ENCODE measurements around the gene CD244. TPM values are rescaled to one million over a fixed set of nuclear protein-coding genes. Genes with fewer than 3 reads are reported as not detected.
"Not testable (repeated sequence)": the region's sequence is repeated elsewhere in the genome, so short reads cannot be mapped to it uniquely, and the experiment has no call there.

The CD244 gene
- total and polyA plus RNA-seq, 7 donors = 0.03 to 0.63 (median 0.09) TPM; not detected in 3

DNA sequence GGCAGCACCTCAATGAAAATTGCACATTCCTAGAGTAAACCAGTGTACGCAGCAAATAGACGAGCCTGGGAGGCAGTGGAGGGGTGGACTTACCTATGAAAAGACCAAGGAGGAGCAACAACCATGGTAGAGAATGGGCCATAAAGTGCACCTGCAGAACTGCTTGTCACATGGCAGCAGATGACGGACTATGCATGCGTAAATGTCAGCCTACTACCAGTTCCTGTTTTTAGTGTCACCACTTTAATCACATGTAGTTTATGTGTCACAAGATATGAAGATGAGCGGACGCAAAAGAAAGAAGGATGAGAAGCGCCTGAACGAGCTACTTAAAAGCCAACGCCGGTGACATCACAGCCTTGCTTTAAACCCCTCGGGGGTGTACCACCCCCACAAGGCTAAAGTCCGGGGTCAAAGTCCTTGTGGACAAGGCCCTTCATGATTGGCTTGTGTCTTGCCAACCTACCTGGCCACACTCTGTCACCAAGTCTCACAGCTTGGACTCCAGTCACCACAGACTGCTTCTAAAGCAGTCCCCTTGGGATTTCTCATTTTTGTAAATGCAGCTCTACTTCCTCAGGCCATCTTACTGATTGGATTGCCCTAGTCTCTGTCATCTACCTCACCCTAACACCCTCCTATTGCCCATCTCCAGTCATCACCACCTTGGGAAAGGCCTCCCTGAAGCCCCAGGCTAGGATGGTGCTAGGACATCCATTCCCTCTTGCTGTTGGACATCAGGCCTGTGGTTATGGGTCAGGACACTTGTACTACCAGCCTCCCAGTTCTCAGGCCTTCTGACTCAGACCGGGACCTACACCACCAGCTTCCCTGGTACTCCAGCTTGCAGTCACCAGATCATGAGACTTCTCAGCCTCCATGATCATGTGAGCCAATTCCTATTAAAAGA, 72.7 kb downstream of the CD244 start:
- Histone ChIP-seq H3K9me3 (no peaks in the 10 kb centered on the region), H3K4me1 (no peaks in the 10 kb centered on the region), H3K27me3 (ENCODE audit: insufficient read depth in 3 of 3, low read length in 2 of 3) (peaks cover 0 to 2% (median 0%) of the 10 kb centered on the region in 3 donors), H3K36me3 (ENCODE audit: insufficient read depth in 1 of 2, low read depth in 1 of 2) (no peaks in the 10 kb centered on the region), H3K27ac (no peak overlapping the region), H3K4me3 (no peak overlapping the region)
- 83 to 87% (median 86%) methylated on average over 13 of the region's 13 CpGs for WGBS, 3 donors
- ATAC-seq = no peak
- TF ChIP-seq, protein P1, sequence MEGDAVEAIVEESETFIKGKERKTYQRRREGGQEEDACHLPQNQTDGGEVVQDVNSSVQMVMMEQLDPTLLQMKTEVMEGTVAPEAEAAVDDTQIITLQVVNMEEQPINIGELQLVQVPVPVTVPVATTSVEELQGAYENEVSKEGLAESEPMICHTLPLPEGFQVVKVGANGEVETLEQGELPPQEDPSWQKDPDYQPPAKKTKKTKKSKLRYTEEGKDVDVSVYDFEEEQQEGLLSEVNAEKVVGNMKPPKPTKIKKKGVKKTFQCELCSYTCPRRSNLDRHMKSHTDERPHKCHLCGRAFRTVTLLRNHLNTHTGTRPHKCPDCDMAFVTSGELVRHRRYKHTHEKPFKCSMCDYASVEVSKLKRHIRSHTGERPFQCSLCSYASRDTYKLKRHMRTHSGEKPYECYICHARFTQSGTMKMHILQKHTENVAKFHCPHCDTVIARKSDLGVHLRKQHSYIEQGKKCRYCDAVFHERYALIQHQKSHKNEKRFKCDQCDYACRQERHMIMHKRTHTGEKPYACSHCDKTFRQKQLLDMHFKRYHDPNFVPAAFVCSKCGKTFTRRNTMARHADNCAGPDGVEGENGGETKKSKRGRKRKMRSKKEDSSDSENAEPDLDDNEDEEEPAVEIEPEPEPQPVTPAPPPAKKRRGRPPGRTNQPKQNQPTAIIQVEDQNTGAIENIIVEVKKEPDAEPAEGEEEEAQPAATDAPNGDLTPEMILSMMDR (IDR thresholded peaks at IDR 0.05) = no peak
- intact Hi-C loops (cut with DNase I) = no loop called here
- no peak for DNase-seq

DNA sequence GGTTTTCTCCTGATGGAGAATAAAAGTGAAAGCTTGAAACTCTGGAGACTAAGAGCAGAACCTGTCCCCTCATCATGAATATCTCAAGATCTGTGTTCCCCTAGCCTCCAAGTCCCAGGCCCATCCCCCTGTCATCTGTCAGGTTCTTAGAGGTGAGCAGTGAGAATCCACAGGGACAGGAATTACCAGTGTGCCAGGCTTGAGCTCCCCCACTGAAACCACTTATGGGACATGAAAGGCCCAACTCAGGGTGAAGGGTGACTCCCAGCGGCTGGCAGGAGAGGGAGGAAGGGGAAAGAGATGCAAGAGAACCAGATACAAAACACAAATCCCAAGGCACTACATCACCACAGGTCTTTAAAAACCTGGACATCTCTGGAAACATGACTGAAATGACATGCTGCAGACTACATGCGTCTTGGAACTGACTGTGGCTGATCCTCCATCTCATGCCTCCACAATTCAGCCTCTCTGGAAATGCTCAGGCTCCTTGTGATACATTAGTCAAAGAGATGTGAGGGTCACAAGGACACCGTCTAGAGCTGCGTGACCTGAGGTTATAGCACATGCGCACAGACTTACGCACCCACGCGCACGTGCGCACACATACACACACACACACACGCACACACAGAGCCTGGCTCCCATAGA, 73.5 kb downstream of the CD244 start:
- intact Hi-C loops (cut with DNase I) = no loop called here

GRCh38 chr1:160782988-160783765, 79.5 kb downstream of the CD244 start:
- ATAC-seq; H3K4me3 ChIP-seq; H3K4me1 ChIP-seq; H3K9me3 ChIP-seq; H3K36me3 ChIP-seq (ENCODE audit: insufficient read depth in 1 of 2, low read depth in 1 of 2); H3K27ac ChIP-seq; H3K27me3 ChIP-seq (ENCODE audit: insufficient read depth in 3 of 3, low read length in 2 of 3); intact Hi-C loops (cut with DNase I); DNase-seq: not testable (repeated sequence)
- WGBS, 3 donors = 87 to 91% (median 88%) methylated on average over 19 to 23 of the region's 25 CpGs

More for the DNA sequence above, 73.5 kb downstream of the CD244 start:
- Histone ChIP-seq H3K4me1 (no peaks in the 10 kb centered on the region), H3K9me3 (no peaks in the 10 kb centered on the region), H3K27ac (no peak overlapping the region), H3K4me3 (no peak overlapping the region), H3K27me3 (ENCODE audit: insufficient read depth in 3 of 3, low read length in 2 of 3) (peaks cover 0 to under 1% (median 0%) of the 10 kb centered on the region in 3 donors), H3K36me3 (ENCODE audit: insufficient read depth in 1 of 2, low read depth in 1 of 2) (no peaks in the 10 kb centered on the region)
- WGBS, 3 donors = 91 to 94% (median 94%) methylated on average over 11 of the region's 11 CpGs
- no peak for DNase-seq
- TF ChIP-seq, protein P1 (IDR thresholded peaks at IDR 0.05) = no peak
- no peak for ATAC-seq

GRCh38 chr1:160781914-160782689, 80.6 kb downstream of the CD244 start:
- H3K9me3 ChIP-seq = no peaks in the 10 kb centered on the region
- H3K4me3 ChIP-seq = no peak overlapping the region
- H3K27ac ChIP-seq = no peak overlapping the region
- no peaks in the 10 kb centered on the region for H3K27me3 ChIP-seq (ENCODE audit: insufficient read depth in 3 of 3, low read length in 2 of 3)
- no peak for ATAC-seq
- WGBS, 3 donors = 68 to 75% (median 74%) methylated on average over 9 of the region's 9 CpGs
- no peak for DNase-seq
- H3K4me1 ChIP-seq = no peaks in the 10 kb centered on the region
- TF ChIP-seq, protein P1 (IDR thresholded peaks at IDR 0.05) = no peak
- H3K36me3 ChIP-seq (ENCODE audit: insufficient read depth in 1 of 2, low read depth in 1 of 2) = no peaks in the 10 kb centered on the region
- intact Hi-C loops (cut with DNase I) = no loop called here

Measured in psoas muscle (tissue), 8 donors.